ENCODE results near the gene HNRNPUL1. TPM values are rescaled to one million over a fixed set of nuclear protein-coding genes. Genes with fewer than 3 reads are reported as not detected.

HNRNPUL1 gene
- polyA plus RNA-seq (2012; ENCODE audit: insufficient read length, low read depth), result 160 TPM

DNA sequence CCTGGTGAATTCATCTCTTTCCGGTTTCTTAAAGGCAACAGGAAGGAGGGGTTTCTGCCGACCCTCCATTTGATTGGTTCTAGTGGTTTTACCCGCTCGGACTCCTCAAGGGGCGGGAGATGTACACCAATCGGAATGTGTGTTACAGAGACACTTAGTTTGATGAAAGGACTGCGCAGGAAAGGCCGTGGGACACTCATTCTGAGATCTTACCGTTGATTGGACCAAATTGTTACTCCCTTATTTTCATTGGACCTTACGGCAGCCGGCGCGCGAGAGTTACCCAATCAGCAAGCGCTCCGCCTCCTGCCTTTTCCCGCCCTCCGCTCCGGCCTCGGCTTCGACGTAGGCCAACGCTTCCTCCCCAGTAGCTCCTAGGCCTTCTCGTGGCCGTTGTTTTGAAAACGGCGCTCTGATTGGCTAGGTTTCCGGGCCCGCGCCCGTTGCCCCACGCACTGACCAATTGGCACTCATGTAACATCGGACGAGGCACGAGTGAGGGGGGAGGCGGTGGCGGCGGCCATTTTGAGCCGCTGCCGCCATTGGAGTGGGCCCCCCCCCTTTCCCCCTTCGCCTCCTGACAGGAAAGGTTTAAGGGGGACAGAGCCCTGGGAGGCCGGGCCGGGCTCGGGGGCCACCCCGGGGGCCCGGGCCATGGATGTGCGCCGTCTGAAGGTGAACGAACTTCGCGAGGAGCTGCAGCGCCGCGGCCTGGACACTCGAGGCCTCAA, at the start of gene HNRNPUL1:
TSS of gene HNRNPUL1 (plus strand) at position 523 of the 731 bp plus-strand sequence. CDS start at position 655, 132 bp downstream.
- TF ChIP-seq, protein P1, sequence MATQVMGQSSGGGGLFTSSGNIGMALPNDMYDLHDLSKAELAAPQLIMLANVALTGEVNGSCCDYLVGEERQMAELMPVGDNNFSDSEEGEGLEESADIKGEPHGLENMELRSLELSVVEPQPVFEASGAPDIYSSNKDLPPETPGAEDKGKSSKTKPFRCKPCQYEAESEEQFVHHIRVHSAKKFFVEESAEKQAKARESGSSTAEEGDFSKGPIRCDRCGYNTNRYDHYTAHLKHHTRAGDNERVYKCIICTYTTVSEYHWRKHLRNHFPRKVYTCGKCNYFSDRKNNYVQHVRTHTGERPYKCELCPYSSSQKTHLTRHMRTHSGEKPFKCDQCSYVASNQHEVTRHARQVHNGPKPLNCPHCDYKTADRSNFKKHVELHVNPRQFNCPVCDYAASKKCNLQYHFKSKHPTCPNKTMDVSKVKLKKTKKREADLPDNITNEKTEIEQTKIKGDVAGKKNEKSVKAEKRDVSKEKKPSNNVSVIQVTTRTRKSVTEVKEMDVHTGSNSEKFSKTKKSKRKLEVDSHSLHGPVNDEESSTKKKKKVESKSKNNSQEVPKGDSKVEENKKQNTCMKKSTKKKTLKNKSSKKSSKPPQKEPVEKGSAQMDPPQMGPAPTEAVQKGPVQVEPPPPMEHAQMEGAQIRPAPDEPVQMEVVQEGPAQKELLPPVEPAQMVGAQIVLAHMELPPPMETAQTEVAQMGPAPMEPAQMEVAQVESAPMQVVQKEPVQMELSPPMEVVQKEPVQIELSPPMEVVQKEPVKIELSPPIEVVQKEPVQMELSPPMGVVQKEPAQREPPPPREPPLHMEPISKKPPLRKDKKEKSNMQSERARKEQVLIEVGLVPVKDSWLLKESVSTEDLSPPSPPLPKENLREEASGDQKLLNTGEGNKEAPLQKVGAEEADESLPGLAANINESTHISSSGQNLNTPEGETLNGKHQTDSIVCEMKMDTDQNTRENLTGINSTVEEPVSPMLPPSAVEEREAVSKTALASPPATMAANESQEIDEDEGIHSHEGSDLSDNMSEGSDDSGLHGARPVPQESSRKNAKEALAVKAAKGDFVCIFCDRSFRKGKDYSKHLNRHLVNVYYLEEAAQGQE (IDR thresholded peaks at IDR 0.05; ENCODE audit: insufficient read depth in 1 of 2, low read depth in 2 of 2, low read length in 2 of 2), result peak in 1 of 2 experiments; percentile 43; a peak in 1 of 4 replicates
- TF ChIP-seq SIN3A (IDR thresholded peaks at IDR 0.05; ENCODE audit: borderline replicate concordance, insufficient read depth, low read length) (0 out of 2 replicates have a peak, but pooled peaks have one; percentile 26), POLR2AphosphoS5 (IDR thresholded peaks at IDR 0.05; ENCODE audit: low read depth, low read length) (peak; percentile 40; the same call in 1 of the 2 replicates), TAF1 (IDR thresholded peaks at IDR 0.05; ENCODE audit: borderline replicate concordance, insufficient read depth, low read length) (peak; percentile 88), FOXP2 (optimal IDR thresholded peaks at IDR 0.05; ENCODE audit: borderline replicate concordance, extremely low read depth, extremely low read length, insufficient read depth) (peak; percentile 24)

DNA sequence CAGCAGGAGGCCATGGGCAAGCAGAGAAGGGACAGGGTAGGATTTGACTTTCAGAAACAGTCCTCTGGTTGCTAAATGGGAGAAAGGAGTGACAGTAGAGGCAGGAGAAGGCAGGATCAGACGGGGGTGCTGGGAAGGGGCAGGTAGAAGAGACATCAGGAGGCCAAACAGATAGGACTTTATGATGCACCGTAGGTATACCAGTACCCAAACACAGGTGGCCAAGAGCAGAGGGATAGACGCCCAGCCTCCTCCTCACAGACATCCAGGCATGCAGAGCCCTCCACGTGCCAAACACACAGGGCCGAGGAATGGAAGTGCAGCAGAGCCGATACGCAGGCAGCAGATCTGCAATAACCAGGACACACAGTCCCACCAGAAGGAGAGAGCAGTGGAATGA, 46.4 kb upstream of the HNRNPUL1 start:
- TF ChIP-seq POLR2AphosphoS5 (IDR thresholded peaks at IDR 0.05; ENCODE audit: low read depth, low read length) (no peak), SIN3A (IDR thresholded peaks at IDR 0.05; ENCODE audit: borderline replicate concordance, insufficient read depth, low read length) (no peak), TAF1 (IDR thresholded peaks at IDR 0.05; ENCODE audit: borderline replicate concordance, insufficient read depth, low read length) (no peak), FOXP2 (optimal IDR thresholded peaks at IDR 0.05; ENCODE audit: borderline replicate concordance, extremely low read depth, extremely low read length, insufficient read depth) (no peak)
- TF ChIP-seq, protein P1 (IDR thresholded peaks at IDR 0.05; ENCODE audit: insufficient read depth in 1 of 2, low read depth in 2 of 2, low read length in 2 of 2), result no peak

DNA sequence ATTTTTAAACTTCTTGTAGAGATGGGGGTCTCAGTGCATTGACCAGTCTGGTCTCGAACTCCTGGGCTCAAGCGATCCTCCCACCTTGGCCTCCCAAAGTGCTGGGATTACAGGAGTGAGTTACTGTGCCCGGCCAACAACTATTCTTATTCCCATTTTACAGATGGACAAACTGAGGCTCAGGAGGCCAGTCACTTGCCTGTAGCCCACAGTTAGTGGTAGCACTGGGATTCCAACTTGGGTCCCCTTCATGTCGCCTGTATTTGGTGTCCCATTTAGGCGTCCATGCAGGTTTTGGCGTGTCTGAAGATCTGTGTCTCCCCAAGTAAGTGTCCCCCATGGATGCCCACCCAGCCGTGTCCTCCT, 45.9 kb upstream of the HNRNPUL1 start:
- TF ChIP-seq TAF1 (IDR thresholded peaks at IDR 0.05; ENCODE audit: borderline replicate concordance, insufficient read depth, low read length), result no peak
- no peak for TF ChIP-seq SIN3A (IDR thresholded peaks at IDR 0.05; ENCODE audit: borderline replicate concordance, insufficient read depth, low read length)
- TF ChIP-seq, protein P1 (IDR thresholded peaks at IDR 0.05; ENCODE audit: insufficient read depth in 1 of 2, low read depth in 2 of 2, low read length in 2 of 2), result no peak
- TF ChIP-seq FOXP2 (optimal IDR thresholded peaks at IDR 0.05; ENCODE audit: borderline replicate concordance, extremely low read depth, extremely low read length, insufficient read depth), result no peak
- TF ChIP-seq POLR2AphosphoS5 (IDR thresholded peaks at IDR 0.05; ENCODE audit: low read depth, low read length), result no peak

DNA sequence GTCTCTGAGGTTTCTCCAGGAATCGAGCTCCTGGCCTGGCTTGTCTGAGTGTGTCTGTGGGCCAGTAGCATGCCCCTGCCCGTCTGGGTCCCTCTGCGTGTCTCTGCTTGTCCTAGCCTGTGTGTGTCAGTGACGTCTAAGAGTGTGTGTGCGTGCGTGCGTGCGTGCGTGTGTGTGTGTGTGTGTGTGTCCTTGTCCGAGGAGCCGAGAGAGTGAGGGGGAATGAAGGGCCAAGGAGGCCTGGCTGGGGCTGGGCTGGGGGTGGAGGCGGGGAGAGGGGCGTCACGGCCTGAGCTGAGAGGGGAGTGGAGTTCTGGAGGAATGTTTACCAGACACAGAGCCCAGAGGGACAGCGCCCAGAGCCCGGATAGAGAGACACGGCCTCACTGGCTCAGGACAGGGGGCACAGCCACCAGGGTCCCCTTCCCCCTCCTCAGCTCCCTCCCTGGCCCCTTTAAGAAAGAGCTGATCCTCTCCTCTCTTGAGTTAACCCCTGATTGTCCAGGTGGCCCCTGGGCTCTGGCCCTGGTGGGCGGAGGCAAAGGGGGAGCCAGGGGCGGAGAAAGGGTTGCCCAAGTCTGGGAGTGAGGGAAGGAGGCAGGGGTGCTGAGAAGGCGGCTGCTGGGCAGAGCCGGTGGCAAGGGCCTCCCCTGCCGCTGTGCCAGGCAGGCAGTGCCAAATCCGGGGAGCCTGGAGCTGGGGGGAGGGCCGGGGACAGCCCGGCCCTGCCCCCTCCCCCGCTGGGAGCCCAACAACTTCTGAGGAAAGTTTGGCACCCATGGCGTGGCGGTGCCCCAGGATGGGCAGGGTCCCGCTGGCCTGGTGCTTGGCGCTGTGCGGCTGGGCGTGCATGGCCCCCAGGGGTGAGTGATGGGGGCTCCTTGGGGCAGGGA, 45.3 kb upstream of the HNRNPUL1 start, which contains the start of gene AXL:
TSS of gene AXL (plus strand) at position 609 of the 893 bp plus-strand sequence. CDS start at position 779, 170 bp downstream.
- TF ChIP-seq TAF1 (IDR thresholded peaks at IDR 0.05; ENCODE audit: borderline replicate concordance, insufficient read depth, low read length), result 0 out of 2 replicates have a peak, but pooled peaks have one; percentile 22
- TF ChIP-seq, protein P1 (IDR thresholded peaks at IDR 0.05; ENCODE audit: insufficient read depth in 1 of 2, low read depth in 2 of 2, low read length in 2 of 2), result no peak
- peak; percentile 50; the same call in 1 of the 2 replicates for TF ChIP-seq POLR2AphosphoS5 (IDR thresholded peaks at IDR 0.05; ENCODE audit: low read depth, low read length)
- peak; percentile 13; the same call in 1 of the 2 replicates for TF ChIP-seq SIN3A (IDR thresholded peaks at IDR 0.05; ENCODE audit: borderline replicate concordance, insufficient read depth, low read length)
- peak; percentile 51 for TF ChIP-seq FOXP2 (optimal IDR thresholded peaks at IDR 0.05; ENCODE audit: borderline replicate concordance, extremely low read depth, extremely low read length, insufficient read depth)
